K562 (cell line): Measurements from ENCODE around the gene OVCA2.

Source experiments
- MYBL2 ChIP-seq, 2 experiments: fragments of 450-650 bp in 1 of 2; sonication (generic) in 1 of 2; formaldehyde crosslinking in 1 of 2; IDR thresholded peaks; 2 replicates each; pipeline versions ENCODE4 v1.6.1 to v1.8.1; 2017 to 2022; ENCODE audit warnings: borderline replicate concordance in 1 of 2, inconsistent platforms in 1 of 2, low read depth in 1 of 2, mild to moderate bottlenecking in 1 of 2, missing genetic modification reagents in 1 of 2, moderate library complexity in 1 of 2
- TF ChIP-seq, protein P1 (sequence below): fragments of 450-650 bp; IDR thresholded peaks from 2 replicates; pipeline ENCODE4 v1.6.1; 2014; ENCODE audit warnings: low read depth, mild to moderate bottlenecking, moderate library complexity, borderline replicate concordance

DNA sequence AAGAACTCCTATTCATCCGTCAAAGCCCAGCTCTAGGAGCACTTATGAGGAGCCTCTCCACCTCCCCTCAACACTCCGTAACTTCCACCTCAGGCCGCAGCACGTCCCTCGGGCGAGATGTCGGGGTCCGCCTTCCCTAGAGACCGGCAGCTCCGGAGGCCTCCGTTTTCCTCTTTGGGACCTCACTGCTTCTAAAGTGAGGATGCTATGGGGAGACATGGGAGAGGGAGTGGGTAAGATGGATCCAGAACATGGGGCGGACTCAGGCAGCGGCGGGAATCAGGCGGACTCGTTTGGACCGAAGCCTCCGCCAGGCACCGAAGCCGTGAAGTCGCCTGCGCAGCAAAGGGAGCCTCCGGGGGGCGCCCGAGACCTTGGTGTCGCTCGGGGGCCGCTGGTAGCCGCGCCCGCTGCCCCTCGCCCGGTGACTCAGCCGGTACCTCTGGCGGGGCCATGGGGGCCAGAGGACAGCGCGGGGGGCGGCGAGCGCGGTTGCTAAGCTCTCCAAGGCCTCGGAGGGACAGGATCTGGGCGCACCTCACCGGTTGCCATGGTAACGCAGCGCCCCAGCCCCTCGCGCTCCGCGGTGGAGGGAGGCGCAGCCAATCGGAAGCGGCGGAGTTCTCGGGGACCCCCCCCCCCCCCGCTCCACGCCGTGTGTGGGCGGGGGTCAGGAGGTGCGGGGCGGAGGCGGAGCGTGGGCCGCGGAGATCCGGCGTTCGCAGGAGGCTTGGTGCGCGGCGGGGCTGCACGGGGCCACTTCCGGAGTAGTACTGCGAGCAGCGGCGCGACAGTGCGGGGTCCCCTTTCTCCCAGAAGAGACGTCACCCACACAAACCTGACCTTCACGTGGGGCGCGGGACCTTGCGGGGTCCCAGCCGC, 11.8 kb downstream of the OVCA2 start:
- TF ChIP-seq, protein P1, sequence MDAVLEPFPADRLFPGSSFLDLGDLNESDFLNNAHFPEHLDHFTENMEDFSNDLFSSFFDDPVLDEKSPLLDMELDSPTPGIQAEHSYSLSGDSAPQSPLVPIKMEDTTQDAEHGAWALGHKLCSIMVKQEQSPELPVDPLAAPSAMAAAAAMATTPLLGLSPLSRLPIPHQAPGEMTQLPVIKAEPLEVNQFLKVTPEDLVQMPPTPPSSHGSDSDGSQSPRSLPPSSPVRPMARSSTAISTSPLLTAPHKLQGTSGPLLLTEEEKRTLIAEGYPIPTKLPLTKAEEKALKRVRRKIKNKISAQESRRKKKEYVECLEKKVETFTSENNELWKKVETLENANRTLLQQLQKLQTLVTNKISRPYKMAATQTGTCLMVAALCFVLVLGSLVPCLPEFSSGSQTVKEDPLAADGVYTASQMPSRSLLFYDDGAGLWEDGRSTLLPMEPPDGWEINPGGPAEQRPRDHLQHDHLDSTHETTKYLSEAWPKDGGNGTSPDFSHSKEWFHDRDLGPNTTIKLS, result no peak
- no peak for TF ChIP-seq MYBL2 (IDR thresholded peaks at IDR 0.05; ENCODE audit: low read depth)
- no peak for TF ChIP-seq MYBL2 (CRISPR knock-in tag; IDR thresholded peaks at IDR 0.05; ENCODE audit: borderline replicate concordance)
